HK-2 (cell line): Measurements from ENCODE around the gene FCRLA.
"Not testable (repeated sequence)": the region's sequence is repeated elsewhere in the genome, so short reads cannot be mapped to it uniquely, and the experiment has no call there.

Source experiments
- DNase-seq: peaks from one replicate; pipeline ENCODE4 v3.0.0-alpha.2; 2018; ENCODE audit not compliant: unreplicated experiment

Gene FCRLA

GRCh38 chr1:161706482-161707347 is at the start of gene FCRLA:
Gene FCRLA, plus strand, starts transcription at chr1:161707229. Its CDS starts 36 bp downstream, at chr1:161707265.
- no peak for DNase-seq

- not testable (repeated sequence) for DNase-seq
Observed at GRCh38 chr1:161658524-161658923, 48.5 kb upstream of the FCRLA start.

GRCh38 chr1:161661660-161662311 is 45.2 kb upstream of the FCRLA start:
- DNase-seq, result not testable (repeated sequence)

- not testable (repeated sequence) for DNase-seq
Observed at GRCh38 chr1:161662684-161663339, 44.2 kb upstream of the FCRLA start, which contains the start of gene FCGR2B. Gene FCGR2B, plus strand, starts transcription at chr1:161663143. Its CDS starts 99 bp downstream, at chr1:161663242.

GRCh38 chr1:161663569-161663968 is 43.5 kb upstream of the FCRLA start:
- not testable (repeated sequence) for DNase-seq

GRCh38 chr1:161664689-161665088 is 42.3 kb upstream of the FCRLA start:
- not testable (repeated sequence) for DNase-seq

- not testable (repeated sequence) for DNase-seq
Observed at GRCh38 chr1:161671045-161672020, 35.7 kb upstream of the FCRLA start.

GRCh38 chr1:161673437-161673836 is 33.6 kb upstream of the FCRLA start:
- not testable (repeated sequence) for DNase-seq

GRCh38 chr1:161674447-161674846 is 32.6 kb upstream of the FCRLA start:
- not testable (repeated sequence) for DNase-seq

GRCh38 chr1:161674908-161675307 is 32.1 kb upstream of the FCRLA start:
- DNase-seq, result not testable (repeated sequence)

GRCh38 chr1:161676441-161676840 is 30.6 kb upstream of the FCRLA start:
- no peak for DNase-seq

GRCh38 chr1:161676958-161677689 is 29.9 kb upstream of the FCRLA start:
- DNase-seq, result no peak

- no peak for DNase-seq
Observed at GRCh38 chr1:161678500-161678899, 28.5 kb upstream of the FCRLA start.

GRCh38 chr1:161681879-161682278 is 25.1 kb upstream of the FCRLA start:
- no peak for DNase-seq

GRCh38 chr1:161688946-161689345 is 18.1 kb upstream of the FCRLA start:
- no peak for DNase-seq

- DNase-seq, result no peak
Observed at GRCh38 chr1:161691846-161692245, 15.2 kb upstream of the FCRLA start.

GRCh38 chr1:161693020-161693712 is 13.9 kb upstream of the FCRLA start:
- not testable (repeated sequence) for DNase-seq

- DNase-seq, result not testable (repeated sequence)
Observed at GRCh38 chr1:161698302-161698701, 8.7 kb upstream of the FCRLA start.

- DNase-seq, result peak; percentile 26
Observed at GRCh38 chr1:161702250-161702649, 4.8 kb upstream of the FCRLA start.

GRCh38 chr1:161705537-161705936 is 1.5 kb upstream of the FCRLA start:
- DNase-seq, result no peak
